M059J (cell line): ENCODE data around the gene SH2D7. TPM values are rescaled to one million over a fixed set of nuclear protein-coding genes. Genes with fewer than 3 reads are reported as not detected.

Experiments used
- DNase-seq: peaks from one replicate; pipeline ENCODE4 v3.0.0-alpha.2; 2012; ENCODE audit warnings: low read depth
- total RNA-seq: library from RNA; depleted of rRNA; stranded (reverse); fragments of >200 nt; shearing (Covaris generic); gene quantifications from 2 replicates; pipeline ENCODE4 v1.2.3, GENCODE V29; 2014

Gene SH2D7
- total RNA-seq, 1 experiment from 2014 or later = not detected

DNA sequence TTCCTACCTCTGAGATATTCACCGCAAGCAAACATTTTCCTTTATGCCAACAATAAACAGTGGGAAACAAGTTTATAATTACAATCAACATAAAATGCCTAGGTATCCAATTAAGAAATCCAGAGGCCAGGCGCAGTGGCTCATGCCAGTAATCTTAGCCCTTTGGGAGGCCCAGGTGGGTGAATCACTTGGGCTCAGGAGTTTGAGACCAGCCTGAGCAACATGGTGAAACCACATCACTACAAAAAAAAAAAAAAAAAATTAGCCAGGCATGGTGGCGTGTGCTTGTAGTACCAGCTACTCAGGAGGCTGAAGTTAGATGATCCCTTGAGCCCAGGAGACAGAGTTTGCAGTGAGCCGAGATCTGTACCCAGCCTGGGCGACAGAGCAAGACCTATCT is 32.1 kb upstream of the SH2D7 start:
- DNase-seq = peak; percentile 62

DNA sequence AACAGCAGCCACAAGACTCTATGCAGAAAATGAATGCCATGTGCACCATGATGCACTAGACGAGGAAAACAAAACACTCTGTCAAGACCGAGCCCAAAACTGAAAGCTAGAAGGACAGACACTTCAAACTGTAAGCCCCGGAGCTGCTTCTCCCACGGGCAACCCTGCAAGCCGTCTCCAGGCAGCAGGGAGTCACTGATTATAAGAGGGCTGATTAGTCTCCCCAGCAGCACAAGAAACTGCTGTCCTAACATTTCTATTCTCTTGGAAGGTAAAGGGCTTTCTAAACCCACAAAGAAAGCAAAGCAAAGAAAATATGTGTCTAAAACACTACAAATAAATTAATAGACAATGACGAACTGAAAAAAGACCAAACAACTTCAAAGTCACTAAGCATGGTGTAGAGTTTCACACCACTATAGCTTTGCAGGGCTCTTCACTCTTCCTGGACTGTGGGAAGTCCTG is 30.4 kb upstream of the SH2D7 start:
- DNase-seq = peak; percentile 67

GRCh38 chr15:78063217-78063616 is 29.1 kb upstream of the SH2D7 start:
- DNase-seq = no peak

GRCh38 chr15:78063970-78064385 is 28.4 kb upstream of the SH2D7 start:
- no peak for DNase-seq

DNA sequence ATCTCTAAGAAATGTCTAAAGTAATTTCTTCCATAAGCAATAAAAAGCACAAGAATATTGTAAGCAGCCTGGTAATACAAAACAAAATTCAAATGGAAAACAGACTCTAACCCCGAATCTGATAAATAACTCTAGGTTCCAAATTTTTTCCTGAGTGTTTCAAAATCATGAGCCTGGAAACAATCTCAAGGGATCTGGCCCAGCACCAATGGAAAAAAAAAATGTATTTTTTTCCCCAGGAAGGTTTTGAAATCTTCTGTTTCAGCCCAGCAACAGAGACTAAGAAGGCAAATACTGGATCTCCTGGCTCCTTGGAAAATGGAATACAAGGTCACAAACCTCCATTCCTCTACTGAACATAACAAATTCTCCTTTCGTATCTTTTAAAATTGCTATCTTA is 27.8 kb upstream of the SH2D7 start:
- DNase-seq = no peak

DNA sequence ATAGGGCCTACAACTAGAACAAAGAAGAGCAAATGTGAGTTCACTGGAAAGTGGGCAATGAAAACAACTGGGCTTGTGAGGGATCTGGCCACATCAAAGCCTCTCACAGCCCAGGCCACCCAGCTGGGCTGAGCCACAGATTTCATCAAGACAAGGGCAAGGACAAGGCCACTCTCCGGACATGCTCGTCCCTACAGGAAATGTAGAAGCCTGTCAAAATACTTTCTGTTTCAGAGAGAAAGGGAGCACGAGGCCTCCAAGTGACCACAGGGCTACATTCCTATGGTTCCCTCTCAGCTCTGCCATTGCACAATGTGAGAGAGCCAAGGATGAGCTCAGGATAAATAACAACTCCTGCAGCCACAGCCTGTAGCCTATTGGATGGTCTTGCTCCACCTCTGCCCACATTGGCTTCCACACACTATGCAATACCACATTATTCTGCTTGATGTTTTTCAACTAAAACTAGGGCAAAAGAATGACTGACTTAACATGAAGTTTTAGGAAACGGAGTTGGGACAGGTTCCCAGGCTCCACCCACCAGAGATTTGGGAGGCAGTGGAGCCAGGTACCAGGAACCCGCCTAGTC is 27.0 kb upstream of the SH2D7 start:
- DNase-seq = peak; percentile 98

GRCh38 chr15:78065973-78066946 is 26.1 kb upstream of the SH2D7 start:
- no peak for DNase-seq

DNA sequence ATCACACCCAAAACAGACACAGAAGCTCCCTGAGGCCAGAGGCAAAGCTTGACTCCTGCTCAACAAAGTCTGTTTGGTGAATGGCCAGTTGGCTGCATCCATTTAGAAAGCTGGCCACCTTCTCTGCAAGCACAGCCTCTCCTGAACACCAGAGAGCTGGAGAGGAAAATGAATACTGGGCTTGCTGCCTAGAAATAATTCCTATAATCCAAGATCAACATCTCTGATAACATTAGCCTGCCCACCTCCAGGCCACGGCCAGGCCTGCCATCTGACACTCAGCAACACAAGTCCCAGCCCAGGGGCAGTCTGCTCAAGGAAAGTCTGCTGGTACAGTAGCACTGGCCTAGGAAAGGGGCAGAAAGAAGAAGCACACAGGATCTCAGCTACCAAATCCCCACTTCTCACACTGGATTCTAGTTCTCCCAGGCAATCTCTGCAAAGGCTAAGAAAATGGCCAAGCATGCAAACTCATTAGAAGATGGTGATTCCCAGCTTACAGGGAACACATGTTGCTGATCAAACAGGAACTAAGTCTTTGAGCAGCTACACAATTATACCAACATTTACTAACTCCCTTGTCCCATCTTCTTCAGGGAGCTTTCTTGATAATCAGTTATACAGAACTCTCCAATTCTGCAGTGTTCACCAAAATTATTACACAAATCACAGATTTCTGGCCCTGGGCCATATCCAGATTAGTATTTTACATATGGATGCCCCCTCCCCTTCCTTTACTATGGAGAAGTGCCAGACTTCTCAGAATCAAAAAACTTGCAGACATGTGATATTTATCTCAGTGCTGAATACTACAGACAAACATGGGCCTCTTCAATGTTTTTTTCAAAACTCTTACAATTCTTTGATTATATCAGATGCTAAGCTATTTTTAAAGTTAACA is 24.8 kb upstream of the SH2D7 start:
- peak; percentile 82 for DNase-seq

GRCh38 chr15:78069052-78069414 is 23.3 kb upstream of the SH2D7 start:
- DNase-seq = no peak

DNA sequence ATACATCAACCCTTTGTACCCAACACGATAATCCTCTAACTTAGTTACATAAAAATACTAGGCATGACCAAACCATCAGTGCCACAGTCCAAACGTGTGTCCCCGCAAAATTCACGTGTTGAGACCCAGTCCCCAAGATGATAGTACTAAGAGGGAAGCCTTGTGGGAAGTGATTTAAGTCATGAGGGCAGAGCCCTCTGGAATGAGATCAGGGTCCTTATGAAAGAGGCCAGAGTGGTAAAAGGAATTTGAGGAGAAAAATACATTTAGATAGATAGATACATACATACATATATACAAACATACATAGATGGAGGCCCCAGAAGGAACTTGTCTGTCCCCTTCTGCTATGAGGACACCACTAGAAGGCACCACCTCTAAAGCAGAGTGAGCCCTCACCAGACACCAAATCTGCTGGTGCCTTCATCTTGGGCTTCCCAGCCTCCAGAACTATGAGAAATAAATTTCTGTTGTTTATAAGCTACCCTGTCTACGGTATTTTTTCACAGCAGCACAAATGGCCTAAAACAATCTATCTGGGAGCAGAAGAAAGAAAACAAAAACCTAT is 22.8 kb upstream of the SH2D7 start:
- DNase-seq = no peak

DNA sequence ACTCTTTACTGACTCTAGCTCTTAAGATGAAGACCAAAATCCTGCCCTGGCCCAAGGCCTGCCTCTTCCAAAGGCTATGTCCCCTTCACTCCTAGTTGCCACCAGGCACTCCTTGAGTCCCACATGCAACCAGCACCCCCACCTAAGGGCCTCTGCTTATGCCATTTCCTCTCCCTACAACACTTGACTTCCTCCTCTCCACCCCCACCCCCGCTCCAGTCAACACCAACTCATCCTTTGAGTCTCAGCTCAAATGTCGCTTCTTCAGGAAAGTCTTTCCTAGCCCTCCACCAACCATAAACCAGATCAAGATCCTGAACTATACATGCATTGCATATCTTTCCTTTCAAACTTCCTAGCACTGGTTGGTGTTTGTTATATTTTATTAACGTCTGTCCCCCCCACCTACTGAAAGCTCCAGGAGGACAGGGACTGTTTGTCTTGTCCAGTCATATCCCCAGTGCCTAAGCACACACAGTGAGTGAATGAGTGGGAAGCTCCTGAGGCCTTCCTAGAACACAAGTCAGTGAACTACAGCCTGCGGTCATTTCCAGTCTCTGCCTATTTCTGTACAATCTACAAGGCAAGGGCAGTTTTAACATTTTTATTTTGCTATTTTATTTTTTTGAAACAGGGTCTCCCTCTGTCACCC is 22.2 kb upstream of the SH2D7 start:
- DNase-seq = no peak

DNA sequence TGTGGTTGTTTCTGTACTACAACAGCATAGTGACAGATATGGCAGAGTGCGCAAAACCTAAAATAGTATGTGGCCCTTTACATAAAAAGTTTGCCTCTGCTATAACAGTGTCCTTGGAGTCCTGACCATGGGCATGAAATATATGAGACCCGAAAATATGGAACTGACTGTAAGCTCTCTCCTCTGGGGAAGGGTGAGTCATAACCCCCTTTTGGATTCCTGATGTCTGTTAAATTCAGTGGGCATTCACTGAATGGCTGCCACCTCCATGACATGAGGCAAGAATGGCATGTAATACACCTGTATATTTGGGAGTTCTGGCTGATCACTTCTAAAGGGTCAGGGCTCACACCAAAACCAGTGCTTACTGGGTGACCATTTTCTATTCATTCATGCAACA is 21.0 kb upstream of the SH2D7 start:
- no peak for DNase-seq

- DNase-seq = peak; percentile 68
Measured at GRCh38 chr15:78072080-78072892, 20.1 kb upstream of the SH2D7 start.

- DNase-seq = no peak
Measured at GRCh38 chr15:78073046-78073787, 19.1 kb upstream of the SH2D7 start.

- DNase-seq = peak; percentile 89
Measured at GRCh38 chr15:78075490-78076230, 16.7 kb upstream of the SH2D7 start.

GRCh38 chr15:78076231-78077052 is 15.9 kb upstream of the SH2D7 start:
- DNase-seq = peak; percentile 25

GRCh38 chr15:78077053-78077870 is 15.1 kb upstream of the SH2D7 start, which contains the start of gene TBC1D2B:
TBC1D2B (minus strand) TSS chr15:78077711; CDS start chr15:78077652, 59 bp downstream.
- DNase-seq = peak; percentile 52
